Left ventricle myocardium inferior (tissue), 1 donor: Measurements from ENCODE around the gene ETFB. TPM values are rescaled to one million over a fixed set of nuclear protein-coding genes. Genes with fewer than 3 reads are reported as not detected.

Experiments
- DNase-seq: peaks from one replicate; pipeline ENCODE4 v3.0.0-alpha.2; 2020
- H3K27ac ChIP-seq: fragments of 200-600 bp; replicated peaks from 2 replicates; pipeline ENCODE4 v1.8.0; 2021
- H3K27me3 ChIP-seq: fragments of 200-600 bp; 2 replicates; pipeline ENCODE4 v1.8.0; 2021; ENCODE audit warnings: low read depth
- H3K36me3 ChIP-seq: fragments of 200-600 bp; 2 replicates; pipeline ENCODE4 v1.8.0; 2021
- H3K4me1 ChIP-seq: fragments of 200-600 bp; 2 replicates; pipeline ENCODE4 v1.8.0; 2021
- H3K4me3 ChIP-seq: fragments of 200-600 bp; 2 replicates; pipeline ENCODE4 v1.8.0; 2021; ENCODE audit warnings: mild to moderate bottlenecking, moderate library complexity
- H3K9me3 ChIP-seq: fragments of 200-600 bp; replicated peaks from 2 replicates; pipeline ENCODE4 v1.8.0; 2021
- CTCF ChIP-seq: fragments of 200-600 bp; IDR thresholded peaks from 2 replicates; pipeline ENCODE4 v1.8.0; 2021; ENCODE audit warnings: antibody characterized with exemption, mild to moderate bottlenecking, borderline replicate concordance
- intact Hi-C: fragments of 100-400 bp; cut with micrococcal nuclease; formaldehyde crosslinking; loops from one replicate; pipeline ENCODE4 v1.11.0; 2022
- total RNA-seq: library from RNA; stranded (reverse); fragmentation: NEBNext Ultra II Directional; extraction: Animal tissue kit (Norgen Biotek cat#: 25700); gene quantifications from one replicate; pipeline ENCODE4 v1.2.1, GENCODE V29; 2021
- donor health status: DM: no; HTN: yes; CAD: no; lungs with severe emphysema.

ETFB gene
- total RNA-seq, 1 donor from 2014 or later: 365 TPM

DNA sequence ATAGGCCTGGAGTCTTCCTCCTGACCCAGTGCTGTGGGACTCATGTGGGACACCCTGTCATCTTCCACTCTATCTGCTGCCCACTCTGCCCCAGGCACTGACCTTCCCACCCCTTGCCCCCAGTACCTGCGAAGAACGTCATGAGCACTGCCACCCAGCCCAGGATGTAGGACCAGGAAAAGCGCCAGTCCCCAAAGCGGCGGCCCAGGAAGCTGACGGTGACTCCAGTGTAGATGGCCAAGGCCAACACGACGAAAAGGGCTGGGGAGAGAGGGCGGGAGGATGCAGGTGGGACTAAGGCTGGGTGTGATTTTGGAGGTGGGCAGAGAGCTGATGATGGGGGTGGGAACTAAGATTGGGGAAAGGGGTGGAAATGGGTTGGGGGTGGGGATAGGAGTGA lies 14.2 kb upstream of the ETFB start:
- intact Hi-C loops: no loop called here
- Histone ChIP-seq H3K27ac (no peak overlapping the region), H3K4me1 (no peaks in the 10 kb centered on the region), H3K27me3 (no peaks in the 10 kb centered on the region), H3K4me3 (no peak overlapping the region), H3K36me3 (no peaks in the 10 kb centered on the region), H3K9me3 (peaks cover 7% of the 10 kb centered on the region)
- no peak for DNase-seq
- no peak for TF ChIP-seq CTCF

- intact Hi-C loops: no loop called here
- TF ChIP-seq CTCF: no peak
These were observed 11.2 kb upstream of the ETFB start for GRCh38 chr19:51377422-51377821.

GRCh38 chr19:51375504-51376221 lies 9.5 kb upstream of the ETFB start:
- no peak overlapping the region for H3K27ac ChIP-seq
- H3K4me3 ChIP-seq: no peak overlapping the region
- H3K9me3 ChIP-seq: no peaks in the 10 kb centered on the region
- intact Hi-C loops: no loop called here
- no peak for TF ChIP-seq CTCF
- H3K4me1 ChIP-seq: no peaks in the 10 kb centered on the region
- no peak for DNase-seq
- no peaks in the 10 kb centered on the region for H3K27me3 ChIP-seq
- H3K36me3 ChIP-seq: no peaks in the 10 kb centered on the region

More at GRCh38 chr19:51377422-51377821, 11.2 kb upstream of the ETFB start:
- Histone ChIP-seq H3K36me3 (no peaks in the 10 kb centered on the region), H3K4me3 (no peak overlapping the region), H3K27ac (no peak overlapping the region), H3K4me1 (no peaks in the 10 kb centered on the region), H3K27me3 (no peaks in the 10 kb centered on the region), H3K9me3 (peaks cover 7% of the 10 kb centered on the region)
- DNase-seq: no peak

- Histone ChIP-seq H3K4me3 (no peak within 1 kb of the TSS), H3K9me3 (no peaks in the 10 kb centered on the region), H3K36me3 (no peaks in the 10 kb centered on the region), H3K4me1 (peaks cover 7% of the 10 kb centered on the region), H3K27me3 (no peaks in the 10 kb centered on the region), H3K27ac (no peak within 1 kb of the TSS)
- intact Hi-C loops: no loop called here
- no peak for DNase-seq
- TF ChIP-seq CTCF: no peak
These were observed 6.7 kb upstream of the ETFB start, which contains the start of gene NKG7 for GRCh38 chr19:51372649-51373504. Gene NKG7 (minus strand): TSS chr19:51372654. CDS start chr19:51372535, 119 bp downstream.

- Histone ChIP-seq H3K4me1 (peaks cover 12% of the 10 kb centered on the region), H3K36me3 (no peaks in the 10 kb centered on the region), H3K9me3 (no peaks in the 10 kb centered on the region), H3K27me3 (no peaks in the 10 kb centered on the region), H3K4me3 (no peak overlapping the region), H3K27ac (no peak overlapping the region)
- intact Hi-C loops: no loop called here
- no peak for DNase-seq
- no peak for TF ChIP-seq CTCF
These were observed 5.9 kb upstream of the ETFB start for GRCh38 chr19:51372021-51372648.
